LNCaP clone FGC (cell line): Measurements from ENCODE around the gene HOOK1.

Experiments
- DNase-seq: peaks from one replicate; pipeline ENCODE4 v3.0.0-alpha.2; 2011; ENCODE audit warnings: low read depth
- H3K4me3 ChIP-seq: 2 replicates; pipeline ENCODE4 v1.5.1; 2011; ENCODE audit warnings: mild to moderate bottlenecking, low read depth, low read length, control low read depth
- TF ChIP-seq, protein P1 (sequence below): IDR thresholded peaks from 2 replicates; pipeline ENCODE4 v1.5.1; 2012; ENCODE audit warnings: mild to moderate bottlenecking; ENCODE audit not compliant: control insufficient read depth, insufficient read depth; ENCODE audit errors: extremely low read depth

Gene HOOK1

DNA sequence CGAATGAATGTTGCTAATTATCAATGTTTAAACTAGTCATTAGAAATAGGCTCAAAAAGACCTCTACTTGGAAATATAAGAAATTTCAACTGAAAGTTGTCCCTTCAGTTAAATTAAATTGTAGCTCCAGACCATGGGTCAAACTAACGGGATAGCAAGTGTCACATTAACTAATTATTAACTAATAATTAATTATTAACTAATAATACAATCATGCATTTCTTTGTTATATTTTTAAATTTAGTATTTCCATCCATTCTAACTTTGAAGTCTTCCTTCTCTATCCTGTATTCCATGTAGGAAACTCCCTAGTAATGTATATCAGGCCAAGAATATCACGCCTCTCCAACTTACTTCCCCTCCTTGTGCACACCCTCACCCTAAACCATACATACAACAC, 43.4 kb upstream of the HOOK1 start:
- no peak overlapping the region for H3K4me3 ChIP-seq
- TF ChIP-seq, protein P1, sequence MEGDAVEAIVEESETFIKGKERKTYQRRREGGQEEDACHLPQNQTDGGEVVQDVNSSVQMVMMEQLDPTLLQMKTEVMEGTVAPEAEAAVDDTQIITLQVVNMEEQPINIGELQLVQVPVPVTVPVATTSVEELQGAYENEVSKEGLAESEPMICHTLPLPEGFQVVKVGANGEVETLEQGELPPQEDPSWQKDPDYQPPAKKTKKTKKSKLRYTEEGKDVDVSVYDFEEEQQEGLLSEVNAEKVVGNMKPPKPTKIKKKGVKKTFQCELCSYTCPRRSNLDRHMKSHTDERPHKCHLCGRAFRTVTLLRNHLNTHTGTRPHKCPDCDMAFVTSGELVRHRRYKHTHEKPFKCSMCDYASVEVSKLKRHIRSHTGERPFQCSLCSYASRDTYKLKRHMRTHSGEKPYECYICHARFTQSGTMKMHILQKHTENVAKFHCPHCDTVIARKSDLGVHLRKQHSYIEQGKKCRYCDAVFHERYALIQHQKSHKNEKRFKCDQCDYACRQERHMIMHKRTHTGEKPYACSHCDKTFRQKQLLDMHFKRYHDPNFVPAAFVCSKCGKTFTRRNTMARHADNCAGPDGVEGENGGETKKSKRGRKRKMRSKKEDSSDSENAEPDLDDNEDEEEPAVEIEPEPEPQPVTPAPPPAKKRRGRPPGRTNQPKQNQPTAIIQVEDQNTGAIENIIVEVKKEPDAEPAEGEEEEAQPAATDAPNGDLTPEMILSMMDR = no peak
- no peak for DNase-seq

DNA sequence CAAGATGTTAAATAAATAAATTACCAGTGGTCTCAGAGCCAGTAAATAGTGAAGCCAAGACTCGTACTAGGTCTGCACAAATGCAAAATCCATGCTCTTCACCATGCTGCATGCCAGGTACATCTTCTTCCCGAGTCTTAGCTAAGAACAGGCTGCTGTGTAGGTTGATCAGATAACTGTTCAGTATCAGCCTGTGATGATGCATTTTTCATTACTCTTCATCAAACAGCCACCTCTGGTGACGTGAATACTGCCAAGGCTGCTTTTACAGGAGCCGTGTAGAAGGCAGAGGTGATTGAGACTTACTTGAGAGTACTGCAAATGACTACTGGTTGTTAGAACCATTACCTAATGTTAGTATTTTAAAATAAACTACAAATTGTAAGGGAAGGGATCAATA, 39.3 kb upstream of the HOOK1 start:
- no peak overlapping the region for H3K4me3 ChIP-seq
- DNase-seq = no peak
- TF ChIP-seq, protein P1 = no peak

DNA sequence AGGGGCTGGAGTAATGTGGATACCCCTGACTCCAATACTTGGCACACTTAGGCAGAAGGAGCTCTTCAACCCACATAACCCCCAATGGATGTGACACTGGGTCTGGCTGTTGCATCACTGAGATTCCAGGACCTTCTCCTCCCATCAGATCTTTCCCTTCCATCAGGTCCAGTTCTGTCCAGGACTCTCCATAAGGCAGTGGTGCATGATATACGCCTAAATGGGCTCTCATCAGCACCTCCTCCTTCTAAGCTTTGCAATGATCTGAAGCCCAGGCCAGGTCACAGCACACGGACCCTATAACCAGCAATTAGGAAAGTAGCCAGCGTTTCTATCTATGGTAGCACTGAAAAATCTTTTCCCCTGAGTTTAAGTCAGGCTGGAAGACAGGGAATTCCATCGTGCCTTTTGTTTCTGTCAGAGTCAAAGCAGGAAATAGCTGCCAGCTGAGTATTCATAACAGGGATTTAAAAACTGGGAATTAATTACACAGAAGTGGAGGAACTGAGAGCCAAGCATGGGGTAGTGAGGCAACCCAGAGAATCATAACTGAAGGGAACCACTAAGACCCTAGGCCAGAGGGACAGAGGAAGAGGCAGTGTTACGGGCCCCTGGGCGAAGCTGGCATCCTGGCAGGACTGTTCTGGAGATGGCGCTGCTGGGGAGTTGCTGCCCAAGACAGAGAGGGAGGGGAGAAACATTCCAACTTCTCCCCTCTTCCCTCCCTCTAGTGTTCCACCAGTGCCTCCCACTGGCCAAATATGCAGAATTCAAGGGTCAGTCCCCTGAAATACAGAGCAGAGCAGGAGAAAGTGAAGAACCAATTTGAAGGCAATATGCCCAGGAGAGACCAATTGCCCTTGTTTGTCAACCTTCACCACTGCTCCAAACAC, 37.5 kb upstream of the HOOK1 start:
- TF ChIP-seq, protein P1 = no peak
- H3K4me3 ChIP-seq = no peak overlapping the region
- no peak for DNase-seq

DNA sequence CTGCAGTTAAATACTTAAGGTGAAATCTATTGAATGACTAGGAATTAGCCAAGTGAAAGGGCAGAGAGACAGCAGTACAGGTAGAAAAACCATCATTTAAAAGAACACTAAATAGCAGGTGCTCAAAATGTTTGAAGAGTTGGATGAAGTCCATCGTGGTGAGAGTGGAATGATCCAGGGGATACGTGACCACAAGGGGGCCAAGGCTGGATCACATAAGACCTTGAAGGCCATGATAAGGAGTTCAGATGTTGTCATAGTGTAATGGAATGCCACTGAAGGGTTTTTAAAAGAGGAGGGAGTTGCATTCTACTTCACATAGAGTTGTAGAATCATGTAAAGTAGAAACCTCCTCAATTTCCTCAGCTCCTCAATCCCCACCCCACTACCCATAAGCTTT, 34.8 kb upstream of the HOOK1 start:
- DNase-seq = no peak

DNA sequence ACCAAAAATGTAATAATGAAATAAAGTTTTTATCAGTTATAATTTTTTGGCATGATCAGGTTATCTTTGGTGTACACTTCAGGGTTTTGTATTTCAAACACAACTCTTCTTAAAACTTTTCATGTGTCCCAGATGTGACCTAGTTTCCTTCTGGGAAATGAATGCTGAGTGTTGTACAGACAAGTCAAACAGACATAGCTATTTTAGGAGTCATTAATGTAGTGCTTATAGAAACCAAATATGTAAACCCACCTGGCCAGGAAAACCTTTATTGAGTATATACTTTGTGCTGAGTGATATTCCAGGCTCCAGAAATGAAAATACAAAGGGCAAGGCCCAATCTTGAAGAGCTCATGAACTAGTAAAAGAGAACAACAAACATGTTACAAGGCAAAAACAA, 25.9 kb upstream of the HOOK1 start:
- peak; percentile 33 for DNase-seq
- no peak overlapping the region for H3K4me3 ChIP-seq
- TF ChIP-seq, protein P1 = no peak

More for the DNA sequence above, 34.8 kb upstream of the HOOK1 start:
- TF ChIP-seq, protein P1 = no peak
- H3K4me3 ChIP-seq = no peak overlapping the region

DNA sequence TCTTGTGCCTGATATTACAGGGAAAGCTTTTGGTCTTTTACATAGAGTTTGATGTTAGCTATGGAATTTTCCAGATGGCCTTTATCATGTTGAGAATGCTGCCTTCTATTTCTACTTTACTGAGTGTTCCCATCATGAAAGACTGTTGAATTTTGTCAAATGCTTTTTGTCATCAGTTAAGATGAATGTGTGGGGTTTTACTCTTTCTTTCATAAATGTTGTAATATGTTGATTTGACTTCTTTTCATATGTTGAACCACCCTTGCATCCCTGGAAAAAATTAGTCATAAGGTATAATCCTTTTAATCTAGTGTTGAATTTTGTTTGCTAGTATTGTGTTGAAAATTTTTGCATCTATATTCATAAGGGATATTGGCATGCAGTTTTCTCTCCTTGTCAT, 16.1 kb upstream of the HOOK1 start:
- H3K4me3 ChIP-seq = no peak overlapping the region
- no peak for DNase-seq
- TF ChIP-seq, protein P1 = no peak
